Fibroblast of lung (primary cell): ENCODE results near the gene ADAD2.

Source experiments
- CTCF ChIP-seq, 2 donors: IDR thresholded peaks in 1 of 2; conservative IDR thresholded peaks in 1 of 2; 1 replicate in 1 of 2; 2 replicates in 1 of 2; pipeline ENCODE4 v1.5.1; 2011 to 2012; ENCODE audit warnings: low read length in 2 of 2, control low read depth in 1 of 2, inconsistent platforms in 1 of 2, low read depth in 1 of 2, mild to moderate bottlenecking in 1 of 2
- EZH2 ChIP-seq: IDR thresholded peaks from 2 replicates; pipeline ENCODE4 v1.5.1; 2012; ENCODE audit warnings: low read length, control low read depth, mild to moderate bottlenecking; ENCODE audit errors: missing control alignments

- TF ChIP-seq CTCF (conservative IDR thresholded peaks at IDR 0.05 in 1 of 2, IDR thresholded peaks at IDR 0.05 in 1 of 2; ENCODE audit: low read depth in 1 of 2, low read length in 2 of 2) (no peak), EZH2 (no peak)
Observed at GRCh38 chr16:84197466-84198128, 6.6 kb downstream of the ADAD2 start.
